A549 (cell line): ENCODE measurements around the gene ACIN1. TPM values are rescaled to one million over a fixed set of nuclear protein-coding genes. Genes with fewer than 3 reads are reported as not detected.

Experiments used
- ATAC-seq, 2 experiments: fragments of 200-7000 bp in 1 of 2; fragments of >200 bp in 1 of 2; cut with Nextera tagmentation in 1 of 2; cut with Tn5 transposase in 1 of 2; 3 replicates each; pipeline versions ENCODE4 v1.8.0 to v1.9.1; 2018 to 2020; ENCODE audit warnings: mild to moderate bottlenecking in 1 of 2, moderate library complexity in 1 of 2
- CTCF ChIA-PET: fragments of 300-600 bp; sonication (Branson Sonifier 250); formaldehyde crosslinking; extraction: SDS; loops from one replicate; lab custom pipeline; 2021; ENCODE audit warnings: antibody characterized with exemption, inconsistent platforms; lab: Yijun Ruan, JAX
- POLR2A ChIA-PET: fragments of 350-600 bp; formaldehyde crosslinking; extraction: SDS; loops from one replicate; lab custom pipeline; 2021; ENCODE audit warnings: antibody characterized with exemption, inconsistent platforms; lab: Yijun Ruan, JAX
- DNase-seq, 2 experiments: peaks; one replicate each; pipeline versions ENCODE4 v3.0.0 to v3.0.0-alpha.2; 2011 to 2016; ENCODE audit warnings: low read depth in 1 of 2, low spot score in 1 of 2
- FAIRE-seq: peaks from 2 replicates; lab custom pipeline; 2011; peaks lifted over from hg19 to GRCh38; lab: Jason Lieb, UNC
- H3K27ac ChIP-seq, 2 experiments: fragments of >200 bp; sonication (Bioruptor Twin); formaldehyde crosslinking; 3 replicates each; pipeline ENCODE4 v1.5.1; 2016 to 2017
- H3K4me1 ChIP-seq: fragments of >200 bp; sonication (Bioruptor Twin); formaldehyde crosslinking; 3 replicates; pipeline ENCODE4 v1.6.1; 2016
- H3K4me2 ChIP-seq: fragments of >200 bp; sonication (Bioruptor Twin); formaldehyde crosslinking; 3 replicates; pipeline ENCODE4 v1.6.1; 2016
- H3K4me3 ChIP-seq: fragments of >200 bp; sonication (Bioruptor Twin); formaldehyde crosslinking; 3 replicates; pipeline ENCODE4 v1.5.1; 2016
- H3K9me3 ChIP-seq: fragments of >200 bp; sonication (Bioruptor Twin); formaldehyde crosslinking; 3 replicates; pipeline ENCODE4 v1.6.1; 2016
- CBX8 ChIP-seq: fragments of 200-600 bp; sonication (generic); IDR thresholded peaks from 2 replicates; pipeline ENCODE4 v1.6.1; 2016
- CEBPB ChIP-seq, 2 experiments: fragments of >200 bp in 1 of 2; sonication (Bioruptor Twin) in 1 of 2; formaldehyde crosslinking in 1 of 2; IDR thresholded peaks; 2 replicates each; pipeline ENCODE4 v1.6.1; 2012 to 2016
- CHD2 ChIP-seq: fragments of 150-350 bp; IDR thresholded peaks from 2 replicates; pipeline ENCODE4 v1.6.1; 2014; ENCODE audit warnings: low read length; ENCODE audit not compliant: partially characterized antibody
- EHF ChIP-seq: fragments of 250-450 bp; sonication (Bioruptor Pico); IDR thresholded peaks from 2 replicates; pipeline ENCODE4 v1.5.0; 2020; ENCODE audit warnings: mild to moderate bottlenecking
- EP300 ChIP-seq, 2 experiments: fragments of >200 bp; sonication (Bioruptor Twin); formaldehyde crosslinking; IDR thresholded peaks; 2 replicates in 1 of 2; 3 replicates in 1 of 2; pipeline ENCODE4 v1.6.1; 2016 to 2017
- FOSL2 ChIP-seq, 2 experiments: fragments of 450-650 bp in 1 of 2; fragments of >200 bp in 1 of 2; sonication (Bioruptor Twin) in 1 of 2; formaldehyde crosslinking; IDR thresholded peaks; 2 replicates each; pipeline versions ENCODE4 v1.5.0 to v1.6.1; 2016 to 2020; ENCODE audit warnings: mild to moderate bottlenecking in 1 of 2, moderate library complexity in 1 of 2
- FOXS1 ChIP-seq: fragments of 250-450 bp; sonication (Bioruptor Pico); IDR thresholded peaks from 2 replicates; pipeline ENCODE4 v1.5.0; 2020; ENCODE audit warnings: mild to moderate bottlenecking, moderate library complexity
- HEYL ChIP-seq: fragments of 250-450 bp; sonication (Bioruptor Pico); IDR thresholded peaks from 2 replicates; pipeline ENCODE4 v1.8.0; 2021; ENCODE audit warnings: mild to moderate bottlenecking, moderate library complexity
- HOXA7 ChIP-seq: fragments of 250-450 bp; sonication (Bioruptor Pico); IDR thresholded peaks from 2 replicates; pipeline ENCODE4 v1.5.0; 2020; ENCODE audit warnings: mild to moderate bottlenecking, moderate library complexity
- JUN ChIP-seq, 2 experiments: fragments of >200 bp; sonication (Bioruptor Twin); formaldehyde crosslinking; IDR thresholded peaks; 2 replicates in 1 of 2; 3 replicates in 1 of 2; pipeline ENCODE4 v1.6.1; 2016 to 2017
- KDM5A ChIP-seq: fragments of 200-600 bp; sonication (generic); IDR thresholded peaks from 2 replicates; pipeline ENCODE4 v1.6.1; 2016; ENCODE audit warnings: antibody characterized with exemption, mild to moderate bottlenecking
- MAFK ChIP-seq: fragments of 450-650 bp; IDR thresholded peaks from 2 replicates; pipeline ENCODE4 v1.6.1; 2014; ENCODE audit not compliant: partially characterized antibody
- NPAS2 ChIP-seq: fragments of 250-450 bp; sonication (Bioruptor Pico); IDR thresholded peaks from 2 replicates; pipeline ENCODE4 v1.8.0; 2022; ENCODE audit warnings: mild to moderate bottlenecking, moderate library complexity, borderline replicate concordance
- POLR2A ChIP-seq: IDR thresholded peaks from 2 replicates; pipeline ENCODE4 v1.6.1; 2012; ENCODE audit warnings: mild to moderate bottlenecking, low read length
- POLR2AphosphoS2 ChIP-seq: conservative IDR thresholded peaks from 2 replicates; pipeline ENCODE4 v1.6.1; 2012; ENCODE audit warnings: low read length, improper control_type of control experiment, inconsistent platforms
- RFX5 ChIP-seq: fragments of 450-650 bp; IDR thresholded peaks from 2 replicates; pipeline ENCODE4 v1.7.1; 2014; ENCODE audit warnings: antibody characterized with exemption, mild to moderate bottlenecking, moderate library complexity
- SREBF2 ChIP-seq: fragments of 450-650 bp; IDR thresholded peaks from 2 replicates; pipeline ENCODE4 v1.6.1; 2014; ENCODE audit warnings: mild to moderate bottlenecking, moderate library complexity
- TFCP2L1 ChIP-seq: fragments of 250-450 bp; sonication (Bioruptor Pico); IDR thresholded peaks from 2 replicates; pipeline ENCODE4 v1.5.0; 2021; ENCODE audit warnings: mild to moderate bottlenecking
- TP53 ChIP-seq: fragments of 250-450 bp; sonication (Bioruptor Pico); IDR thresholded peaks from 2 replicates; pipeline ENCODE4 v1.5.0; 2021; ENCODE audit warnings: mild to moderate bottlenecking, moderate library complexity
- ZFP36 ChIP-seq: fragments of 450-650 bp; IDR thresholded peaks from 2 replicates; pipeline ENCODE4 v1.6.1; 2014; ENCODE audit warnings: borderline replicate concordance; ENCODE audit not compliant: partially characterized antibody
- ZSCAN20 ChIP-seq: fragments of 250-450 bp; sonication (Bioruptor Pico); IDR thresholded peaks from 2 replicates; pipeline ENCODE4 v1.8.0; 2022; ENCODE audit warnings: mild to moderate bottlenecking, moderate library complexity
- WGBS: methylation state at CpG from one replicate; pipeline ENCODE4 v1.1.6; 2017; ENCODE audit errors: missing lambda C conversion rate; 5-methylcytosine and 5-hydroxymethylcytosine counted together
- polyA plus RNA-seq, 4 experiments: library from polyadenylated mRNA; depleted of rRNA in 3 of 4; stranded (reverse); fragments of >200 nt; fragmentation: RNase III in 1 of 4; extraction: RNeasy Plus Mini Kit Qiagen cat#74134 plus additional on column Dnase treatment in 1 of 4; gene quantifications; 2 replicates in 3 of 4; 3 replicates in 1 of 4; pipeline ENCODE4 v1.2.3, GENCODE V29; 2011 to 2017
- TF ChIP-seq, protein P1 (sequence below): fragments of >200 bp; sonication (Bioruptor Twin); formaldehyde crosslinking; IDR thresholded peaks from 3 replicates; pipeline ENCODE4 v1.6.1; 2016
- TF ChIP-seq, protein P2 (sequence below): fragments of 450-650 bp; IDR thresholded peaks from 2 replicates; pipeline ENCODE4 v1.6.1; 2014; ENCODE audit warnings: antibody characterized with exemption
- TF ChIP-seq, protein P3 (sequence below): fragments of 250-450 bp; sonication (Bioruptor Pico); IDR thresholded peaks from 2 replicates; pipeline ENCODE4 v1.5.0; 2020; ENCODE audit warnings: low read depth, mild to moderate bottlenecking, moderate library complexity

ACIN1 gene
- polyA plus RNA-seq, 2 of the 4 experiments (the other 2 are of a cell fraction), result 140 to 147 TPM

DNA sequence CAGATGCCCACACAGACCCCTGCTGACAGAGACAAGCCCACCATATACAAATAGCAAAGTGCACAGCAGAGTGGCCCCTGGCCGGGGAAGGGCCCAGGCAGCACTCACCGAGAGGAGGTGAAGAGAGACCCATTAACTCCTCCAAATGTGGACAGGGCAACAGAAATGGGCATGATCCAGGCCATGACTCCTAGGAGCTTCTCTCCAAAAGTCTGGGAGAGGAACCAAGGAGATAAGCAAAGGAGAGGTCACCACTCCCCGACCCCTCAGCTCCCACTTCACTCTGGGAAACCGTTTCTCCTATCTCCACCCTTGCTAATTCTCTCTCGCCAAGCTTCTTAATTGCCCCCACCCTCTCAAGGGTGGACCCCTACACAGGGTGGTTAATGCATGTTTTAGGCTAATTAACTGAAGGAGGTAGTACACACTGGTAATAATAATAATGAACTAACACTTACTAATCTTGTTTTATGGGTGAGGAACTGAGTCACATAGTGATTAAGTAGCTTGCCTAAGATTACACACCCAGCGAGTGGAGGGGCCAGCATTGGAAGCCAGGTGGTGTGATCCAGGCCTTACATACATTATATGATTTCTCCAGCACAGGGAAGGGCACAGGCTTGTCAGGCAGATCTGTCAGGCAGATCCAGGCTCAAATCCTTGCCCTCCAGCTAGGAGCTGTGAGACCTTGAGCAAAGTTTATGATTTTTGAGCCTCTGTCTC is 43.0 kb upstream of the ACIN1 start:
- WGBS, result 58% methylated on average over 6 of the region's 6 CpGs
- Histone ChIP-seq H3K4me3 (no peak overlapping the region), H3K4me1 (peaks cover 9% of the 10 kb centered on the region; the same call in 1 of the 3 replicates), H3K9me3 (no peaks in the 10 kb centered on the region), H3K27ac (no peak overlapping the region), H3K4me2 (no peak overlapping the region)
- no peak for DNase-seq
- ATAC-seq, result no peak
- no peak for TF ChIP-seq CEBPB (IDR thresholded peaks at IDR 0.05)
- TF ChIP-seq EP300 (IDR thresholded peaks at IDR 0.05), result no peak
- no peak for TF ChIP-seq SREBF2
- no peak for TF ChIP-seq FOXS1 (CRISPR knock-in tag)
- TF ChIP-seq TFCP2L1 (CRISPR knock-in tag), result no peak
- no peak for TF ChIP-seq MAFK
- TF ChIP-seq RFX5, result no peak
- POLR2A ChIA-PET, result no interaction called here
- CTCF ChIA-PET, result interaction anchor here (1.1 to 12.5 kb wide), 3 partner anchors 17 to 61 kb away, joined by 4 to 80 read pairs (median 6); partner anchors contain the start of gene CEBPE
- FAIRE-seq, result no peak

DNA sequence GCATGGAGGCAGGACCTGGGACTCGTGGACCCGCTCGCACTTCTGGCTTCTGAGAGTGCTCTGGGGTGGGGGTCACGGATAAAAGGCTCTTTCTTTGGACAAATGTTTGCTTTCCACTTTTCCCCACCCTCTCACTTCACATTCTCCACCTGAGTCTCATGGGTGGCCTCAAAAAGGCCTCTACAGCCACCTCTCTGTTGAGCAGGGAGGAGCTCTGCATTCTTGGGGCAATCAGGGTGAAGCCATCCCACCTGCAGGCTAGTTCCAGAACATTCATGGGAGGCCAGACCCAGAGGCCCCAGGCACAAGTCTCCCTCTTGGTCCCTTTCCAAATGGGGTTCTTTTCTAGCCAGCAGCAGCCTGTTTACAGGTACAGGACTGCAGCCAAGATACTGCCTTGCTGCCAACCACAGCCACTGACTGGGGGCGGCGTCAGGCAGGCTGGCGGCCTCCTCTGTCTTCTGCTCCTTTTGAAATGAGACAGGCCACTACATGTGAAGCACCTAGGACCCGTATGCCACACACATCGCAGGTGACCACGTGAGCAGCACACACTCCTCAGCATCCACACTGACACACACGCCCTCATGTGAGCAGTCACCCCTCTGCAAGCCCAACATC is 42.4 kb upstream of the ACIN1 start:
- no peak for DNase-seq
- Histone ChIP-seq H3K27ac (no peak overlapping the region), H3K4me3 (no peak overlapping the region), H3K4me1 (peaks cover 5% of the 10 kb centered on the region; the same call in 1 of the 3 replicates), H3K9me3 (no peaks in the 10 kb centered on the region), H3K4me2 (no peak overlapping the region)
- ChIA-PET POLR2A (no interaction called here), CTCF (interaction anchor here (1.1 to 12.5 kb wide), 2 partner anchors 17 to 60 kb away, joined by 4 to 80 read pairs; partner anchors contain the start of gene CEBPE)
- TF ChIP-seq, protein P1, sequence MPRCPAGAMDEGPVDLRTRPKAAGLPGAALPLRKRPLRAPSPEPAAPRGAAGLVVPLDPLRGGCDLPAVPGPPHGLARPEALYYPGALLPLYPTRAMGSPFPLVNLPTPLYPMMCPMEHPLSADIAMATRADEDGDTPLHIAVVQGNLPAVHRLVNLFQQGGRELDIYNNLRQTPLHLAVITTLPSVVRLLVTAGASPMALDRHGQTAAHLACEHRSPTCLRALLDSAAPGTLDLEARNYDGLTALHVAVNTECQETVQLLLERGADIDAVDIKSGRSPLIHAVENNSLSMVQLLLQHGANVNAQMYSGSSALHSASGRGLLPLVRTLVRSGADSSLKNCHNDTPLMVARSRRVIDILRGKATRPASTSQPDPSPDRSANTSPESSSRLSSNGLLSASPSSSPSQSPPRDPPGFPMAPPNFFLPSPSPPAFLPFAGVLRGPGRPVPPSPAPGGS, result no peak
- WGBS, result 65% methylated on average over 10 of the region's 11 CpGs
- FAIRE-seq, result no peak
- no peak; a peak in 1 of 6 replicates for ATAC-seq

DNA sequence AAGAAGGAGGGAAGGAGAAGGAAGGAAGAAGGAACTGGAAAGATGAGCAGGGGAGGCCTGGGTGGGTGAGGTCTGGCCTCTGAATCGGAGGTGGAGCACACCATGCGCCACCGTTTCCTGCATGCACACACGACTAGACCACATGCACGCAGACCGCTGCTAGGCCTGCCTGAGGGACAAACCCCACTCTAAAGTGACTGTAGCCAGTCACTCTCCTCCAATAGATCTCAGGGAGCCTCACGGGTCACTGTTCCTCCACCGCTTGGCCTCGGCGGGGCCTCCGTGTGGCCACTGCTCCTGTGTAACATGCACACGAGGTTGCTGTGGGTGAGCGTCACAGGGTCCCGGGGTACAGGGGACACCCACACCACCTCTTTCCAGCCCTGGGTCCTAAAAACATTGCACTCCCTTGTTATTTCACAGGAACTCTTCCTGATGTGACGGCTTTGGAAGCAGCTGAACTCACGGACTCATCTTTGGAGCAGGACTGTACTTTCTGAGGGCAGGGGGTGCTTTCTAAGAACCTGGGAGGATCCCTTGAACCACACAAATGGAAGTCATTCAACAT is 41.7 kb upstream of the ACIN1 start:
- CTCF ChIA-PET, result interaction anchor here (12.5 kb wide), 1 partner anchor 16 kb away, joined by 80 read pairs; the partner anchor contains the start of gene CEBPE
- Histone ChIP-seq H3K4me2 (no peak overlapping the region), H3K9me3 (no peaks in the 10 kb centered on the region), H3K27ac (no peak overlapping the region), H3K4me3 (no peak overlapping the region), H3K4me1 (no peaks in the 10 kb centered on the region)
- FAIRE-seq (no peak), ATAC-seq (no peak; a peak in 1 of 6 replicates), DNase-seq (no peak)
- WGBS, result 82% methylated on average over 16 of the region's 16 CpGs
- no peak for TF ChIP-seq POLR2AphosphoS2
- TF ChIP-seq EP300 (IDR thresholded peaks at IDR 0.05), result no peak
- TF ChIP-seq TP53 (CRISPR knock-in tag), result no peak
- TF ChIP-seq, protein P2, sequence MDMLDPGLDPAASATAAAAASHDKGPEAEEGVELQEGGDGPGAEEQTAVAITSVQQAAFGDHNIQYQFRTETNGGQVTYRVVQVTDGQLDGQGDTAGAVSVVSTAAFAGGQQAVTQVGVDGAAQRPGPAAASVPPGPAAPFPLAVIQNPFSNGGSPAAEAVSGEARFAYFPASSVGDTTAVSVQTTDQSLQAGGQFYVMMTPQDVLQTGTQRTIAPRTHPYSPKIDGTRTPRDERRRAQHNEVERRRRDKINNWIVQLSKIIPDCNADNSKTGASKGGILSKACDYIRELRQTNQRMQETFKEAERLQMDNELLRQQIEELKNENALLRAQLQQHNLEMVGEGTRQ, result no peak
- TF ChIP-seq CBX8, result no peak
- TF ChIP-seq KDM5A, result no peak
- TF ChIP-seq TFCP2L1 (CRISPR knock-in tag), result no peak
- POLR2A ChIA-PET, result no interaction called here

DNA sequence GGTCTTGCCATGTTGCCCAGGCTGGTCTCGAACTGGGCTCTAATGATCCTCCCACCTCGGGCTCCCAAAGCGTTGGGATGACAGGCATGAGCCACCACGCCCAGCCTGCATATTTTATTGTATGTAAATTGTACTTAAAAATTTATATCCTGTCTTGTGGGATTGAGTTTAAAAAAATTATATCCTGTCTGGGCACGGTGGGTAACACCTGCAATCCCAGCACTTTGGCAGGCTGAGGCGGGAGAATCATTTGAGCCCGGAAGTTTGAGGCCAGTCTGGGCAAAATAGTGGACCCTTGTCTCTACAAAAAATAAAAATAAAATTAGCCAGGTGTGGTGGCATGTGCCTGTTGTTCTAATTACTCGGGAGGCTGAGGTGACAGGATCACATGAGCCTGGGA is 38.0 kb upstream of the ACIN1 start:
- TF ChIP-seq HOXA7 (CRISPR knock-in tag), result no peak
- no peak for TF ChIP-seq ZSCAN20
- TF ChIP-seq JUN (IDR thresholded peaks at IDR 0.05), result no peak
- TF ChIP-seq EHF, result no peak
- no peak for TF ChIP-seq KDM5A
- no peak for TF ChIP-seq FOSL2 (IDR thresholded peaks at IDR 0.05)
- TF ChIP-seq FOSL2 (CRISPR knock-in tag; IDR thresholded peaks at IDR 0.05), result no peak
- TF ChIP-seq POLR2A, result no peak
- no peak for TF ChIP-seq NPAS2 (CRISPR knock-in tag)
- no peak for TF ChIP-seq HEYL (CRISPR knock-in tag)
- TF ChIP-seq, protein P3, sequence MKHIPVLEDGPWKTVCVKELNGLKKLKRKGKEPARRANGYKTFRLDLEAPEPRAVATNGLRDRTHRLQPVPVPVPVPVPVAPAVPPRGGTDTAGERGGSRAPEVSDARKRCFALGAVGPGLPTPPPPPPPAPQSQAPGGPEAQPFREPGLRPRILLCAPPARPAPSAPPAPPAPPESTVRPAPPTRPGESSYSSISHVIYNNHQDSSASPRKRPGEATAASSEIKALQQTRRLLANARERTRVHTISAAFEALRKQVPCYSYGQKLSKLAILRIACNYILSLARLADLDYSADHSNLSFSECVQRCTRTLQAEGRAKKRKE, result no peak
- no peak for TF ChIP-seq ZFP36
- no peak for TF ChIP-seq CHD2
- TF ChIP-seq MAFK, result no peak
- H3K27ac ChIP-seq, result no peak overlapping the region
- H3K4me1 ChIP-seq, result no peaks in the 10 kb centered on the region
- FAIRE-seq (no peak), DNase-seq (no peak), ATAC-seq (no peak)
- CTCF ChIA-PET, result interaction anchor here (24.2 kb wide), 1 partner anchor 46 kb away, joined by 848 read pairs; the partner anchor contains the start of gene SLC7A8
- H3K4me3 ChIP-seq, result no peak overlapping the region
- WGBS, result 59% methylated on average over 8 of the region's 8 CpGs
- no peaks in the 10 kb centered on the region for H3K9me3 ChIP-seq
- POLR2A ChIA-PET, result no interaction called here
- no peak overlapping the region for H3K4me2 ChIP-seq
